ENCODE results near the gene SH3RF3.

The SH3RF3 gene

DNA sequence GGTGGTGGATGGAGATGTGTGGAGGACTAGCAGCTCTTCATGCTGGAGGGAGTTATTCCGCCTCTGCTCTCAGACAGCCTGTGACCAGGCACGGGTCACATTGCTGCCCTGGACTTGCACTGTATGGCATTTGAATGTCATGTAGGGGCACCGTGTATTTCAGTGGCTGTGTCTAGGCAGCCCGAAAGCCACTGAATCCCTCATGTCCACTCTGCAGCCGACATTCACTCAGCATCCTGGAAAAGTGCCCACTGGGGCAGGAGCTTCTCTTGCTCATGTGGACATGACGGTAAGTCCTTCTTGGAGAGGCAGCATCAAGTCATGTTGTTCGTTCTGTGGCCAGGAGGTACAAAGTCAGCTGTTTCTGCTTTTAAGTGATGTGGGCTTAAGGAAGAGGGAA lies 127.9 kb downstream of the SH3RF3 start:
- TF ChIP-seq ZFP3 (CRISPR knock-in tag; IDR thresholded peaks at IDR 0.05) (no peak), CSDC2 (CRISPR knock-in tag; IDR thresholded peaks at IDR 0.05) (no peak), TOX (CRISPR knock-in tag; IDR thresholded peaks at IDR 0.05; ENCODE audit: borderline replicate concordance) (no peak)
- ATAC-seq, result no peak

DNA sequence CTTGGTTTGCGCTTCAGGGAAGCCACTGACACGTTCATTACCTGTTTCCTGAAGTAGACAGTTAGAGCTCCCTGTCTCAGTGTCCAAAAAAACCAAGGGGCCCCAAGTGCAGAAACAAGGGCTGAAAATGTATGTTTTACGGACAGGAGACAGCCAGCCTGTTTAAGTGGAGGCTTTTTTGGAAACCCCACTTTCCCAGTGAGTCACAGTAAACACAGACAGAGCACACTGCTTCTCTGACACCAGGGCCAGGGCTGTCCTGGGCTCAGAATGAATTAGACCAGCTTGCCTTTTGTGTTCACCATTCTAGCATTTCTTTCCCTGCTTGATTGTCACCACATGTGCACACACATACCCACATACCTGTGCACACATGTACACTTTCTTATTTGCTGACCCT lies 128.6 kb downstream of the SH3RF3 start:
- no peak for TF ChIP-seq ZNF70 (CRISPR knock-in tag; IDR thresholded peaks at IDR 0.05)
- no peak for TF ChIP-seq OSR1 (CRISPR knock-in tag; IDR thresholded peaks at IDR 0.05)
- no peak for TF ChIP-seq PPARA (CRISPR knock-in tag; IDR thresholded peaks at IDR 0.05; ENCODE audit: borderline replicate concordance)
- no peak for TF ChIP-seq ZFP3 (CRISPR knock-in tag; IDR thresholded peaks at IDR 0.05)
- no peak for TF ChIP-seq ZC3H10 (CRISPR knock-in tag; IDR thresholded peaks at IDR 0.05)
- TF ChIP-seq GLIS3 (CRISPR knock-in tag; IDR thresholded peaks at IDR 0.05), result no peak
- TF ChIP-seq ISL1 (CRISPR knock-in tag; IDR thresholded peaks at IDR 0.05), result no peak
- no peak for TF ChIP-seq SNAI2 (CRISPR knock-in tag; IDR thresholded peaks at IDR 0.05)
- TF ChIP-seq, protein P1, sequence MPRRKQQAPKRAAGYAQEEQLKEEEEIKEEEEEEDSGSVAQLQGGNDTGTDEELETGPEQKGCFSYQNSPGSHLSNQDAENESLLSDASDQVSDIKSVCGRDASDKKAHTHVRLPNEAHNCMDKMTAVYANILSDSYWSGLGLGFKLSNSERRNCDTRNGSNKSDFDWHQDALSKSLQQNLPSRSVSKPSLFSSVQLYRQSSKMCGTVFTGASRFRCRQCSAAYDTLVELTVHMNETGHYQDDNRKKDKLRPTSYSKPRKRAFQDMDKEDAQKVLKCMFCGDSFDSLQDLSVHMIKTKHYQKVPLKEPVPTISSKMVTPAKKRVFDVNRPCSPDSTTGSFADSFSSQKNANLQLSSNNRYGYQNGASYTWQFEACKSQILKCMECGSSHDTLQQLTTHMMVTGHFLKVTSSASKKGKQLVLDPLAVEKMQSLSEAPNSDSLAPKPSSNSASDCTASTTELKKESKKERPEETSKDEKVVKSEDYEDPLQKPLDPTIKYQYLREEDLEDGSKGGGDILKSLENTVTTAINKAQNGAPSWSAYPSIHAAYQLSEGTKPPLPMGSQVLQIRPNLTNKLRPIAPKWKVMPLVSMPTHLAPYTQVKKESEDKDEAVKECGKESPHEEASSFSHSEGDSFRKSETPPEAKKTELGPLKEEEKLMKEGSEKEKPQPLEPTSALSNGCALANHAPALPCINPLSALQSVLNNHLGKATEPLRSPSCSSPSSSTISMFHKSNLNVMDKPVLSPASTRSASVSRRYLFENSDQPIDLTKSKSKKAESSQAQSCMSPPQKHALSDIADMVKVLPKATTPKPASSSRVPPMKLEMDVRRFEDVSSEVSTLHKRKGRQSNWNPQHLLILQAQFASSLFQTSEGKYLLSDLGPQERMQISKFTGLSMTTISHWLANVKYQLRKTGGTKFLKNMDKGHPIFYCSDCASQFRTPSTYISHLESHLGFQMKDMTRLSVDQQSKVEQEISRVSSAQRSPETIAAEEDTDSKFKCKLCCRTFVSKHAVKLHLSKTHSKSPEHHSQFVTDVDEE (CRISPR knock-in tag; IDR thresholded peaks at IDR 0.05), result no peak
- TF ChIP-seq CSDC2 (CRISPR knock-in tag; IDR thresholded peaks at IDR 0.05), result no peak
- no peak for TF ChIP-seq TOX (CRISPR knock-in tag; IDR thresholded peaks at IDR 0.05; ENCODE audit: borderline replicate concordance)
- TF ChIP-seq, protein P2, sequence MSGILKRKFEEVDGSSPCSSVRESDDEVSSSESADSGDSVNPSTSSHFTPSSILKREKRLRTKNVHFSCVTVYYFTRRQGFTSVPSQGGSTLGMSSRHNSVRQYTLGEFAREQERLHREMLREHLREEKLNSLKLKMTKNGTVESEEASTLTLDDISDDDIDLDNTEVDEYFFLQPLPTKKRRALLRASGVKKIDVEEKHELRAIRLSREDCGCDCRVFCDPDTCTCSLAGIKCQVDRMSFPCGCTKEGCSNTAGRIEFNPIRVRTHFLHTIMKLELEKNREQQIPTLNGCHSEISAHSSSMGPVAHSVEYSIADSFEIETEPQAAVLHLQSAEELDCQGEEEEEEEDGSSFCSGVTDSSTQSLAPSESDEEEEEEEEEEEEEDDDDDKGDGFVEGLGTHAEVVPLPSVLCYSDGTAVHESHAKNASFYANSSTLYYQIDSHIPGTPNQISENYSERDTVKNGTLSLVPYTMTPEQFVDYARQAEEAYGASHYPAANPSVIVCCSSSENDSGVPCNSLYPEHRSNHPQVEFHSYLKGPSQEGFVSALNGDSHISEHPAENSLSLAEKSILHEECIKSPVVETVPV (CRISPR knock-in tag; IDR thresholded peaks at IDR 0.05), result no peak
- TF ChIP-seq ZNF8 (CRISPR knock-in tag; IDR thresholded peaks at IDR 0.05), result no peak
- no peak for TF ChIP-seq ESRRG (CRISPR knock-in tag; IDR thresholded peaks at IDR 0.05)
- no peak for TF ChIP-seq ZNF565 (CRISPR knock-in tag; conservative IDR thresholded peaks at IDR 0.05; ENCODE audit: low read depth)
- TF ChIP-seq BACH2 (CRISPR knock-in tag; IDR thresholded peaks at IDR 0.05; ENCODE audit: borderline replicate concordance), result no peak
- TF ChIP-seq, protein P3, sequence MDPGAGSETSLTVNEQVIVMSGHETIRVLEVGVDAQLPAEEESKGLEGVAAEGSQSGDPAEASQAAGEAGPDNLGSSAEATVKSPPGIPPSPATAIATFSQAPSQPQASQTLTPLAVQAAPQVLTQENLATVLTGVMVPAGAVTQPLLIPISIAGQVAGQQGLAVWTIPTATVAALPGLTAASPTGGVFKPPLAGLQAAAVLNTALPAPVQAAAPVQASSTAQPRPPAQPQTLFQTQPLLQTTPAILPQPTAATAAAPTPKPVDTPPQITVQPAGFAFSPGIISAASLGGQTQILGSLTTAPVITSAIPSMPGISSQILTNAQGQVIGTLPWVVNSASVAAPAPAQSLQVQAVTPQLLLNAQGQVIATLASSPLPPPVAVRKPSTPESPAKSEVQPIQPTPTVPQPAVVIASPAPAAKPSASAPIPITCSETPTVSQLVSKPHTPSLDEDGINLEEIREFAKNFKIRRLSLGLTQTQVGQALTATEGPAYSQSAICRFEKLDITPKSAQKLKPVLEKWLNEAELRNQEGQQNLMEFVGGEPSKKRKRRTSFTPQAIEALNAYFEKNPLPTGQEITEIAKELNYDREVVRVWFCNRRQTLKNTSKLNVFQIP (CRISPR knock-in tag; IDR thresholded peaks at IDR 0.05; ENCODE audit: borderline replicate concordance, low read depth), result no peak
- TF ChIP-seq, protein P4, sequence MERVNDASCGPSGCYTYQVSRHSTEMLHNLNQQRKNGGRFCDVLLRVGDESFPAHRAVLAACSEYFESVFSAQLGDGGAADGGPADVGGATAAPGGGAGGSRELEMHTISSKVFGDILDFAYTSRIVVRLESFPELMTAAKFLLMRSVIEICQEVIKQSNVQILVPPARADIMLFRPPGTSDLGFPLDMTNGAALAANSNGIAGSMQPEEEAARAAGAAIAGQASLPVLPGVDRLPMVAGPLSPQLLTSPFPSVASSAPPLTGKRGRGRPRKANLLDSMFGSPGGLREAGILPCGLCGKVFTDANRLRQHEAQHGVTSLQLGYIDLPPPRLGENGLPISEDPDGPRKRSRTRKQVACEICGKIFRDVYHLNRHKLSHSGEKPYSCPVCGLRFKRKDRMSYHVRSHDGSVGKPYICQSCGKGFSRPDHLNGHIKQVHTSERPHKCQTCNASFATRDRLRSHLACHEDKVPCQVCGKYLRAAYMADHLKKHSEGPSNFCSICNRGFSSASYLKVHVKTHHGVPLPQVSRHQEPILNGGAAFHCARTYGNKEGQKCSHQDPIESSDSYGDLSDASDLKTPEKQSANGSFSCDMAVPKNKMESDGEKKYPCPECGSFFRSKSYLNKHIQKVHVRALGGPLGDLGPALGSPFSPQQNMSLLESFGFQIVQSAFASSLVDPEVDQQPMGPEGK (CRISPR knock-in tag; IDR thresholded peaks at IDR 0.05; ENCODE audit: borderline replicate concordance), result no peak
- no peak for TF ChIP-seq RARB (CRISPR knock-in tag; IDR thresholded peaks at IDR 0.05)
- TF ChIP-seq ARNTL (CRISPR knock-in tag; IDR thresholded peaks at IDR 0.05; ENCODE audit: borderline replicate concordance, low read depth), result no peak
- ATAC-seq, result no peak

DNA sequence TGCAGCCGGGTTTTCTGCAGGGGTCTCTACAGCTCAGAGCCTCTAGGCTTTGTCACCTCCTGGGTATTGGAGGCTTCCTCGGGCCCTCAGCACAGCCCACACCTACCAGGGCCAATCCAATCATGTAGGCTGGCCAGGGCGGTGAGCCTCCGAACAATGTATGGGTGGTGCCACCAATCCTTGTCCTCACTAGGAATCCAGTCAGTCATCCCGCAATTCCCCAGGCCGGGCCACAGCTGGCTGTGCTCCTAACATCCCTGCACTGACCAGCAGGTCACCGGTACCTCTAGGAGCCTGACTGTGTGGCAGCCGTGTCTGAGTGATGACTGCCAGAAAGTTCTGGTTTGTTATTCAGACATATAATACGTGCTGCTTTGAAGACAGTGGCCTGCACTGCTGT lies 129.4 kb downstream of the SH3RF3 start:
- ATAC-seq, result no peak
- no peak for TF ChIP-seq BACH2 (CRISPR knock-in tag; IDR thresholded peaks at IDR 0.05; ENCODE audit: borderline replicate concordance)

DNA sequence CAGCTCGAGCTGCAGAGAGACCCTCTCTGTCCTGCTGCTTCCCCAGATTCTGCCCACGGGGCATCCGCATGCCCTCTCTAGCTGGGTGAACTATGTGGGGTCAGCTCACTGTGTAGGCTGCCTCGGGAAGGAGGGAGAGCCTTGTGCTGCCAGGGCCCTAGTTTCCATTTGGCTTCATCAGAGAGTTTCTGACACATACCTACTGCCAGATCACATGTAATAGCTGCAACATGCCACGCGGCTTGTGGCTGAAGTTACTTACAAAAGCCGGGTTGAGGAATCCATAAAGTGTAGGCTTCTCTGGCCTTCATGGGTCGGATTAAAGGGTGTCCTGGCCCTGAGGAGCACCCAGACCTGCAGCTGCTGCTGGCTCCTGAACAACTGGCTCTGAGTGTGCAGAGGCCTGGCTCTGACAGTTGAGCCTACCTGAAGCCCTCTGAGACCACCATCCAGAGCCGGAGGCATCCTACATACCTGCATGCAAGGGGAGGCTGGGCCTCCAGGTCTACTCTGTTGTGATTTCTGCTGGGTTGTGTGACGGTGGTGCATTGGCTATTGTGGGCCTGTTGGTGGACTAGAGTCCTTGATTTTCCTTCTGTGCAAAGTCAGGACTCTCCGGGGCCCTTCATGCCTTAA lies 130.0 kb downstream of the SH3RF3 start:
- no peak for ATAC-seq
- TF ChIP-seq PPARA (CRISPR knock-in tag; IDR thresholded peaks at IDR 0.05; ENCODE audit: borderline replicate concordance) (no peak), ZC3H10 (CRISPR knock-in tag; IDR thresholded peaks at IDR 0.05) (no peak), BACH2 (CRISPR knock-in tag; IDR thresholded peaks at IDR 0.05; ENCODE audit: borderline replicate concordance) (no peak), ZFP30 (CRISPR knock-in tag; IDR thresholded peaks at IDR 0.05) (no peak), ESRRG (CRISPR knock-in tag; IDR thresholded peaks at IDR 0.05) (no peak), ZNF70 (CRISPR knock-in tag; IDR thresholded peaks at IDR 0.05) (no peak), OSR1 (CRISPR knock-in tag; IDR thresholded peaks at IDR 0.05) (no peak), ZNF8 (CRISPR knock-in tag; IDR thresholded peaks at IDR 0.05) (no peak)
- TF ChIP-seq, protein P3 (CRISPR knock-in tag; IDR thresholded peaks at IDR 0.05; ENCODE audit: borderline replicate concordance, low read depth), result no peak
- TF ChIP-seq, protein P2 (CRISPR knock-in tag; IDR thresholded peaks at IDR 0.05), result no peak
- TF ChIP-seq, protein P5, sequence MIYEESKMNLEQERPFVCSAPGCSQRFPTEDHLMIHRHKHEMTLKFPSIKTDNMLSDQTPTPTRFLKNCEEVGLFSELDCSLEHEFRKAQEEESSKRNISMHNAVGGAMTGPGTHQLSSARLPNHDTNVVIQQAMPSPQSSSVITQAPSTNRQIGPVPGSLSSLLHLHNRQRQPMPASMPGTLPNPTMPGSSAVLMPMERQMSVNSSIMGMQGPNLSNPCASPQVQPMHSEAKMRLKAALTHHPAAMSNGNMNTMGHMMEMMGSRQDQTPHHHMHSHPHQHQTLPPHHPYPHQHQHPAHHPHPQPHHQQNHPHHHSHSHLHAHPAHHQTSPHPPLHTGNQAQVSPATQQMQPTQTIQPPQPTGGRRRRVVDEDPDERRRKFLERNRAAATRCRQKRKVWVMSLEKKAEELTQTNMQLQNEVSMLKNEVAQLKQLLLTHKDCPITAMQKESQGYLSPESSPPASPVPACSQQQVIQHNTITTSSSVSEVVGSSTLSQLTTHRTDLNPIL (CRISPR knock-in tag; IDR thresholded peaks at IDR 0.05; ENCODE audit: low read depth), result no peak

Data from SK-N-SH treated with all-trans-retinoic acid at 6 μM for 48 hours (cell line).